ENCODE data around the gene ALCAM. TPM values are rescaled to one million over a fixed set of nuclear protein-coding genes. Genes with fewer than 3 reads are reported as not detected.

ALCAM gene
- polyA plus RNA-seq, 1 of the 3 experiments (the other 2 are of a cell fraction), result 58.3 TPM

- H3K79me2 ChIP-seq (ENCODE audit: insufficient read depth), result peaks cover 10% of the 10 kb centered on the region; the same call in 1 of the 2 replicates
- H3K9me3 ChIP-seq, result no peaks in the 10 kb centered on the region; the same call in 1 of the 2 replicates
- H3K4me1 ChIP-seq (ENCODE audit: control insufficient read depth in 1 of 2, insufficient read depth in 2 of 2, low read depth in 1 of 2, low read length in 1 of 2), result peaks cover 6 to 12% of the 10 kb centered on the region in 2 experiments; a peak in 3 of 4 replicates
- H3K9ac ChIP-seq, result no peak overlapping the region
- H3K27me3 ChIP-seq (ENCODE audit: insufficient read depth), result no peaks in the 10 kb centered on the region
- DNase-seq, result no peak
- H3K4me3 ChIP-seq (ENCODE audit: low read depth in 2 of 2, low read length in 1 of 2), result no peak overlapping the region
- 98% methylated on average over 3 of the region's 3 CpGs for WGBS (ENCODE audit: low lambda C conversion rate)
- peaks cover 61 to 81% of the 10 kb centered on the region in 2 experiments for H3K36me3 ChIP-seq (replicated peaks in 1 of 2; ENCODE audit: control insufficient read depth in 1 of 2, insufficient read depth in 2 of 2, low read length in 1 of 2)
- H3K9me2 ChIP-seq, result no peaks in the 10 kb centered on the region
- H2AFZ ChIP-seq (ENCODE audit: low read depth), result no peak overlapping the region
- peaks cover 11% of the 10 kb centered on the region for H3F3A ChIP-seq (replicated peaks; ENCODE audit: insufficient read depth)
- no peak overlapping the region for H3K4me2 ChIP-seq
- ChIA-PET POLR2A (no interaction called here), CTCF (interaction anchor here (0.5 to 1.2 kb wide), 2 partner anchors 15 to 147 kb away, joined by 3 read pairs; no protein-coding TSS in a partner anchor)
- no peaks in the 10 kb centered on the region for H4K20me1 ChIP-seq (ENCODE audit: insufficient read depth)
- no peak for TF ChIP-seq FOSL2 (IDR thresholded peaks at IDR 0.05; ENCODE audit: borderline replicate concordance, low read depth)
- TF ChIP-seq RCOR1 (IDR thresholded peaks at IDR 0.05; ENCODE audit: low read length), result no peak
- no peak for TF ChIP-seq YY1 (IDR thresholded peaks at IDR 0.05; ENCODE audit: low read depth)
- TF ChIP-seq POLR2AphosphoS5 (IDR thresholded peaks at IDR 0.05; ENCODE audit: low read depth, low read length), result no peak
- TF ChIP-seq RXRA (IDR thresholded peaks at IDR 0.05; ENCODE audit: borderline replicate concordance, low read depth), result no peak
- no peak for TF ChIP-seq RAD21 (IDR thresholded peaks at IDR 0.05; ENCODE audit: low read length)
- TF ChIP-seq ZBTB33 (IDR thresholded peaks at IDR 0.05; ENCODE audit: borderline replicate concordance, low read depth), result no peak
- no peak for TF ChIP-seq MXI1 (IDR thresholded peaks at IDR 0.05; ENCODE audit: low read depth, low read length)
- TF ChIP-seq USF1 (IDR thresholded peaks at IDR 0.05; ENCODE audit: borderline replicate concordance, low read depth), result no peak
- no peak for TF ChIP-seq ELF1 (IDR thresholded peaks at IDR 0.05)
- TF ChIP-seq USF2 (IDR thresholded peaks at IDR 0.05; ENCODE audit: borderline replicate concordance, low read depth, low read length), result no peak
- no peak for TF ChIP-seq TEAD4 (IDR thresholded peaks at IDR 0.05; ENCODE audit: borderline replicate concordance, insufficient read depth)
- no peak for TF ChIP-seq FOXJ3 (CRISPR knock-in tag; IDR thresholded peaks at IDR 0.05)
- TF ChIP-seq SIN3A (IDR thresholded peaks at IDR 0.05; ENCODE audit: borderline replicate concordance, low read depth, low read length), result no peak
- TF ChIP-seq SMC3 (IDR thresholded peaks at IDR 0.05; ENCODE audit: low read depth, low read length), result no peak
- TF ChIP-seq FOXM1 (IDR thresholded peaks at IDR 0.05; ENCODE audit: low read depth), result no peak
- no peak for TF ChIP-seq JUND (IDR thresholded peaks at IDR 0.05)
- peak overlapping the region in 1 of 2 experiments; percentile 90; a peak in 2 of 4 replicates for H3K27ac ChIP-seq (ENCODE audit: low read depth in 2 of 2, low read length in 1 of 2)
Measured at GRCh38 chr3:105539897-105540296, 173.2 kb downstream of the ALCAM start.

Data from SK-N-SH (cell line).